ENCODE measurements around the gene CDH10. TPM values are rescaled to one million over a fixed set of nuclear protein-coding genes. Genes with fewer than 3 reads are reported as not detected.
A peak's percentile ranks its signal among the peaks of the same experiment; 100 is the strongest.

Gene CDH10
- total and polyA plus RNA-seq, 9 of the 15 experiments (the other 6 are each of a cell fraction or from before 2014, with no cell fraction given) = not detected

DNA sequence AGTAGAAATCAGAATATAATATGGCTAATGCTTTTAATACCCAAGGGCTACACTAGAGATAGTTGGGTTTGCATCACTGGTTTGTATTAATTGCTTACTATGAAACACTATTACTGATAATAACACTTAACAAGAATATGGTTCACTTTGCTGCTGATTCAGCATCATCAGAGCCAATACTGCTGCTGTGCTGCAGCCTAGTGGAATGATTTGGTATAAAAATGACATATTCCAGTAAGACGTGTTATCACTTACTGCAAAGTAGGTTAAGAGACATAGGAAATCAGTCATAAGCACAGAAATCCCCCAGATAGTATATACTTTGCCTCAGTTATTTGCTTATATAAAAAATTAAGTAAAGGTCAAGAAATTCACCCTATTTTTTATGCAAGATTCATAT lies 2.8 kb downstream of the CDH10 start (continued):
- TF ChIP-seq, protein P1, sequence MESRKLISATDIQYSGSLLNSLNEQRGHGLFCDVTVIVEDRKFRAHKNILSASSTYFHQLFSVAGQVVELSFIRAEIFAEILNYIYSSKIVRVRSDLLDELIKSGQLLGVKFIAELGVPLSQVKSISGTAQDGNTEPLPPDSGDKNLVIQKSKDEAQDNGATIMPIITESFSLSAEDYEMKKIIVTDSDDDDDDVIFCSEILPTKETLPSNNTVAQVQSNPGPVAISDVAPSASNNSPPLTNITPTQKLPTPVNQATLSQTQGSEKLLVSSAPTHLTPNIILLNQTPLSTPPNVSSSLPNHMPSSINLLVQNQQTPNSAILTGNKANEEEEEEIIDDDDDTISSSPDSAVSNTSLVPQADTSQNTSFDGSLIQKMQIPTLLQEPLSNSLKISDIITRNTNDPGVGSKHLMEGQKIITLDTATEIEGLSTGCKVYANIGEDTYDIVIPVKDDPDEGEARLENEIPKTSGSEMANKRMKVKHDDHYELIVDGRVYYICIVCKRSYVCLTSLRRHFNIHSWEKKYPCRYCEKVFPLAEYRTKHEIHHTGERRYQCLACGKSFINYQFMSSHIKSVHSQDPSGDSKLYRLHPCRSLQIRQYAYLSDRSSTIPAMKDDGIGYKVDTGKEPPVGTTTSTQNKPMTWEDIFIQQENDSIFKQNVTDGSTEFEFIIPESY (CRISPR knock-in tag; IDR thresholded peaks at IDR 0.05) = no peak
- TF ChIP-seq ZNF316 (IDR thresholded peaks at IDR 0.05) = peak; percentile 56
- no peak for TF ChIP-seq SAP30 (IDR thresholded peaks at IDR 0.05; ENCODE audit: borderline replicate concordance, insufficient read depth, low read depth, low read length, poor library complexity, severe bottlenecking)
- TF ChIP-seq POLR2B (IDR thresholded peaks at IDR 0.05; ENCODE audit: low read depth, partially characterized antibody) = no peak
- TF ChIP-seq ETV5 (CRISPR knock-in tag; IDR thresholded peaks at IDR 0.05; ENCODE audit: low read depth) = no peak
- no peak for TF ChIP-seq POLR2H (tag; IDR thresholded peaks at IDR 0.05; ENCODE audit: low read depth)
- TF ChIP-seq SMARCA5 (IDR thresholded peaks at IDR 0.05) = no peak
- no peak for TF ChIP-seq ASH1L (IDR thresholded peaks at IDR 0.05; ENCODE audit: borderline replicate concordance, low read depth, partially characterized antibody)
- TF ChIP-seq SOX6 (IDR thresholded peaks at IDR 0.05) = no peak
- TF ChIP-seq NFE2 (IDR thresholded peaks at IDR 0.05; ENCODE audit: low read depth) = no peak
- TF ChIP-seq, protein P2, sequence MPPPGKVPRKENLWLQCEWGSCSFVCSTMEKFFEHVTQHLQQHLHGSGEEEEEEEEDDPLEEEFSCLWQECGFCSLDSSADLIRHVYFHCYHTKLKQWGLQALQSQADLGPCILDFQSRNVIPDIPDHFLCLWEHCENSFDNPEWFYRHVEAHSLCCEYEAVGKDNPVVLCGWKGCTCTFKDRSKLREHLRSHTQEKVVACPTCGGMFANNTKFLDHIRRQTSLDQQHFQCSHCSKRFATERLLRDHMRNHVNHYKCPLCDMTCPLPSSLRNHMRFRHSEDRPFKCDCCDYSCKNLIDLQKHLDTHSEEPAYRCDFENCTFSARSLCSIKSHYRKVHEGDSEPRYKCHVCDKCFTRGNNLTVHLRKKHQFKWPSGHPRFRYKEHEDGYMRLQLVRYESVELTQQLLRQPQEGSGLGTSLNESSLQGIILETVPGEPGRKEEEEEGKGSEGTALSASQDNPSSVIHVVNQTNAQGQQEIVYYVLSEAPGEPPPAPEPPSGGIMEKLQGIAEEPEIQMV (tag; conservative IDR thresholded peaks at IDR 0.05; ENCODE audit: low read depth) = no peak
- TF ChIP-seq SRSF1 (IDR thresholded peaks at IDR 0.05; ENCODE audit: low read depth, low read length) = no peak
- no peak for TF ChIP-seq POLR3A (IDR thresholded peaks at IDR 0.05; ENCODE audit: borderline replicate concordance, extremely low read depth, insufficient read depth, insufficient read length)
- no peak for TF ChIP-seq RFX1 (IDR thresholded peaks at IDR 0.05)
- peak; percentile 75 for TF ChIP-seq MAFG (tag; conservative IDR thresholded peaks at IDR 0.05)
- TF ChIP-seq, protein P3, sequence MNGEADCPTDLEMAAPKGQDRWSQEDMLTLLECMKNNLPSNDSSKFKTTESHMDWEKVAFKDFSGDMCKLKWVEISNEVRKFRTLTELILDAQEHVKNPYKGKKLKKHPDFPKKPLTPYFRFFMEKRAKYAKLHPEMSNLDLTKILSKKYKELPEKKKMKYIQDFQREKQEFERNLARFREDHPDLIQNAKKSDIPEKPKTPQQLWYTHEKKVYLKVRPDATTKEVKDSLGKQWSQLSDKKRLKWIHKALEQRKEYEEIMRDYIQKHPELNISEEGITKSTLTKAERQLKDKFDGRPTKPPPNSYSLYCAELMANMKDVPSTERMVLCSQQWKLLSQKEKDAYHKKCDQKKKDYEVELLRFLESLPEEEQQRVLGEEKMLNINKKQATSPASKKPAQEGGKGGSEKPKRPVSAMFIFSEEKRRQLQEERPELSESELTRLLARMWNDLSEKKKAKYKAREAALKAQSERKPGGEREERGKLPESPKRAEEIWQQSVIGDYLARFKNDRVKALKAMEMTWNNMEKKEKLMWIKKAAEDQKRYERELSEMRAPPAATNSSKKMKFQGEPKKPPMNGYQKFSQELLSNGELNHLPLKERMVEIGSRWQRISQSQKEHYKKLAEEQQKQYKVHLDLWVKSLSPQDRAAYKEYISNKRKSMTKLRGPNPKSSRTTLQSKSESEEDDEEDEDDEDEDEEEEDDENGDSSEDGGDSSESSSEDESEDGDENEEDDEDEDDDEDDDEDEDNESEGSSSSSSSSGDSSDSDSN (IDR thresholded peaks at IDR 0.05; ENCODE audit: borderline replicate concordance in 1 of 2, low read depth in 2 of 2, low read length in 2 of 2) = no peak
- TF ChIP-seq, protein P4, sequence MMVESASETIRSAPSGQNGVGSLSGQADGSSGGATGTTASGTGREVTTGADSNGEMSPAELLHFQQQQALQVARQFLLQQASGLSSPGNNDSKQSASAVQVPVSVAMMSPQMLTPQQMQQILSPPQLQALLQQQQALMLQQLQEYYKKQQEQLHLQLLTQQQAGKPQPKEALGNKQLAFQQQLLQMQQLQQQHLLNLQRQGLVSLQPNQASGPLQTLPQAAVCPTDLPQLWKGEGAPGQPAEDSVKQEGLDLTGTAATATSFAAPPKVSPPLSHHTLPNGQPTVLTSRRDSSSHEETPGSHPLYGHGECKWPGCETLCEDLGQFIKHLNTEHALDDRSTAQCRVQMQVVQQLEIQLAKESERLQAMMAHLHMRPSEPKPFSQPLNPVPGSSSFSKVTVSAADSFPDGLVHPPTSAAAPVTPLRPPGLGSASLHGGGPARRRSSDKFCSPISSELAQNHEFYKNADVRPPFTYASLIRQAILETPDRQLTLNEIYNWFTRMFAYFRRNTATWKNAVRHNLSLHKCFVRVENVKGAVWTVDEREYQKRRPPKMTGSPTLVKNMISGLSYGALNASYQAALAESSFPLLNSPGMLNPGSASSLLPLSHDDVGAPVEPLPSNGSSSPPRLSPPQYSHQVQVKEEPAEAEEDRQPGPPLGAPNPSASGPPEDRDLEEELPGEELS (CRISPR knock-in tag; IDR thresholded peaks at IDR 0.05; ENCODE audit: borderline replicate concordance) = no peak
- no peak for TF ChIP-seq MBD2 (IDR thresholded peaks at IDR 0.05; ENCODE audit: borderline replicate concordance, low read depth)
- no peak for TF ChIP-seq STAG1 (CRISPR knock-in tag; IDR thresholded peaks at IDR 0.05; ENCODE audit: borderline replicate concordance)
- TF ChIP-seq DPF2 (IDR thresholded peaks at IDR 0.05) = no peak
- no peak for TF ChIP-seq HIVEP1 (CRISPR knock-in tag; IDR thresholded peaks at IDR 0.05)
- peak; percentile 66 for TF ChIP-seq MAFF (IDR thresholded peaks at IDR 0.05; ENCODE audit: low read length)
- TF ChIP-seq XRCC5 (IDR thresholded peaks at IDR 0.05; ENCODE audit: low read depth, low read length) = no peak

All from K562 (cell line).